OCI-LY3 (cell line): ENCODE measurements around the gene KANK3.

Experiments
- EZH2phosphoT487 ChIP-seq: fragments of 200-600 bp; shearing (Covaris generic); IDR thresholded peaks from 2 replicates; pipeline ENCODE4 v1.6.1; 2018; ENCODE audit warnings: antibody characterized with exemption, mixed run types, low read depth
- TF ChIP-seq, protein P1 (sequence below): fragments of 200-600, 300-600 bp; sonication (generic); IDR thresholded peaks from 2 replicates; pipeline ENCODE4 v1.5.1; 2014; ENCODE audit warnings: antibody characterized with exemption, low read length, low read depth

DNA sequence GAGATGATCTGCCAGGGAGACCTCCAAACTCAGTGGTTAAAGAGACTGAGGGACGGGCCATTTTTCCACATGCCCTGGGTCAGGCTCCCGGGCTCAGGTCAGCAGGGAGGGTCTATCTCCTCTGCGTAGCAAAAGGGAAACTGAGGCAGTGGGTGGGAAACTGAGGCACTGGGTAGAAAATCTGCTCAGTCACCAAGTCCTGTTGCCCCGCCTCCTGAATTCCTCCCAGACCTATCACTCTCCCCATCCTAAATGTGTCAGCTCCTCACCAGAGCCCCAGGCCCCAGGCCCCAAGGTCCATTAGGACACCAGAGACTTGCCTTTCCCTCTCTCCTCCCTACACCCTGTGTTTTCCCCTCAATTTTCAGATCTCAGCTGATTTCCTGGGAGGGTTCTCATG, 37.3 kb downstream of the KANK3 start:
- TF ChIP-seq, protein P1, sequence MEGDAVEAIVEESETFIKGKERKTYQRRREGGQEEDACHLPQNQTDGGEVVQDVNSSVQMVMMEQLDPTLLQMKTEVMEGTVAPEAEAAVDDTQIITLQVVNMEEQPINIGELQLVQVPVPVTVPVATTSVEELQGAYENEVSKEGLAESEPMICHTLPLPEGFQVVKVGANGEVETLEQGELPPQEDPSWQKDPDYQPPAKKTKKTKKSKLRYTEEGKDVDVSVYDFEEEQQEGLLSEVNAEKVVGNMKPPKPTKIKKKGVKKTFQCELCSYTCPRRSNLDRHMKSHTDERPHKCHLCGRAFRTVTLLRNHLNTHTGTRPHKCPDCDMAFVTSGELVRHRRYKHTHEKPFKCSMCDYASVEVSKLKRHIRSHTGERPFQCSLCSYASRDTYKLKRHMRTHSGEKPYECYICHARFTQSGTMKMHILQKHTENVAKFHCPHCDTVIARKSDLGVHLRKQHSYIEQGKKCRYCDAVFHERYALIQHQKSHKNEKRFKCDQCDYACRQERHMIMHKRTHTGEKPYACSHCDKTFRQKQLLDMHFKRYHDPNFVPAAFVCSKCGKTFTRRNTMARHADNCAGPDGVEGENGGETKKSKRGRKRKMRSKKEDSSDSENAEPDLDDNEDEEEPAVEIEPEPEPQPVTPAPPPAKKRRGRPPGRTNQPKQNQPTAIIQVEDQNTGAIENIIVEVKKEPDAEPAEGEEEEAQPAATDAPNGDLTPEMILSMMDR, result no peak
- TF ChIP-seq EZH2phosphoT487, result no peak
